GM13977 (cell line): ENCODE results near the gene RICTOR.

Source experiments
- DNase-seq: peaks from one replicate; pipeline ENCODE4 v3.0.0; 2012; ENCODE audit warnings: low spot score
- in situ Hi-C: fragments of 300-500 bp; cut with MboI; formaldehyde crosslinking; loops from one replicate; pipeline ENCODE4 v1.12.0; 2022; ENCODE audit warnings: low sequenced_read_pairs, low pct_unique_long_range_greater_than_20kb, mixed read lengths, inconsistent platforms; ENCODE audit not compliant: unreplicated experiment
- TF ChIP-seq, protein P1 (sequence below): IDR thresholded peaks from 2 replicates; pipeline ENCODE4 v1.5.1; 2012; ENCODE audit warnings: mild to moderate bottlenecking, control low read depth; ENCODE audit not compliant: insufficient read depth; ENCODE audit errors: extremely low read depth, missing control alignments

Gene RICTOR

DNA sequence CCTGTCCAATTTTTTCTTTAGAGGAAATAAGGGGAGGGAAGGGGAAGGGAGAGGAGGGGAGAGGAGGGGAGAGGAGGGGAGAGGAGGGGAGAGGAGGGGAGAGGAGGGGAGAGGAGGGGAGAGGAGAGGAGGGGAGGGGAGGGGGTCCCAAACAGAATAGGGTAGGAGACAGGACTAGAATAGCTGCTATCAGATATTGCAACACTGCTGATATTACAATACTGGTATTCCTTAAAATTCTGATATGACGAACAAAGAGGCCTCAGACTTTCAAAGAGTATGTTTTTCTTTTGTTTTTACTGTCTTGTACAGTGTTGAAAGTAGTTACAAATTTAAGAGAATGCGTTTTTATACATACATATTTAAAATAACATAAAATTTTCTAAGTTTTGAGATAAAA, 67.5 kb downstream of the RICTOR start:
- in situ Hi-C loops = no loop called here
- TF ChIP-seq, protein P1, sequence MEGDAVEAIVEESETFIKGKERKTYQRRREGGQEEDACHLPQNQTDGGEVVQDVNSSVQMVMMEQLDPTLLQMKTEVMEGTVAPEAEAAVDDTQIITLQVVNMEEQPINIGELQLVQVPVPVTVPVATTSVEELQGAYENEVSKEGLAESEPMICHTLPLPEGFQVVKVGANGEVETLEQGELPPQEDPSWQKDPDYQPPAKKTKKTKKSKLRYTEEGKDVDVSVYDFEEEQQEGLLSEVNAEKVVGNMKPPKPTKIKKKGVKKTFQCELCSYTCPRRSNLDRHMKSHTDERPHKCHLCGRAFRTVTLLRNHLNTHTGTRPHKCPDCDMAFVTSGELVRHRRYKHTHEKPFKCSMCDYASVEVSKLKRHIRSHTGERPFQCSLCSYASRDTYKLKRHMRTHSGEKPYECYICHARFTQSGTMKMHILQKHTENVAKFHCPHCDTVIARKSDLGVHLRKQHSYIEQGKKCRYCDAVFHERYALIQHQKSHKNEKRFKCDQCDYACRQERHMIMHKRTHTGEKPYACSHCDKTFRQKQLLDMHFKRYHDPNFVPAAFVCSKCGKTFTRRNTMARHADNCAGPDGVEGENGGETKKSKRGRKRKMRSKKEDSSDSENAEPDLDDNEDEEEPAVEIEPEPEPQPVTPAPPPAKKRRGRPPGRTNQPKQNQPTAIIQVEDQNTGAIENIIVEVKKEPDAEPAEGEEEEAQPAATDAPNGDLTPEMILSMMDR = no peak
- no peak for DNase-seq

DNA sequence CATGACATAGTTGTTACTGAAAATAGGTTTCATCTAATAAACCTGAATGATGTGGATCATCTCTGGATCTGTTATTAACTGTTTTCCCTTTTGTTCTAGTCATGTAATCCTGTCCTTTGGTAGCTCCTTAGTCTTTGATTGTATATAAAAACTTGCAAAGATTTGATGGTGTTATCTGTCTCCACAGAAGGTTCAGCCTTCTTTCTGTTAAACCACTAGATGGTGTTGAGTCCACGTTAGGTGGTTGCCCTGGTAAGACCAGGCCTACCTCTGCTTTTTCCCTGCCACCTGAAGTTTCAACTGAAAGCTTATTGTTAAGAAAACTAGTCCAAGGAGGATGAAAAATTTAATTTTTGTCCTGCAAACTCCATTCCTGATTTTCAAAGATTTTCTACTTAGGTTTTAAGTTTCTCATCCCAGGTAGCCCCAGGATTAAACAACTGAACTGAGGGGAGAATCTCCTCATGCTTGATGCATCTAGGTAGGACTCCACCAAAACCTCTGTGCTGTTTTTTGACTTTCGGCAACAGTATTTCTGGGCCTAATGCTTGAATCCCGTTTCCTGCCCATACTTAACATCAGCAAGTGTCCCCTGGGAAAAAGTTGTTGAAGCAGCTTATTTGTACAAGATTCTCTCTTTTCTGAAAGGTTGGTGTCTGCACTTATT, 68.5 kb downstream of the RICTOR start:
- no peak for DNase-seq
- in situ Hi-C loops = no loop called here
- TF ChIP-seq, protein P1 = no peak

DNA sequence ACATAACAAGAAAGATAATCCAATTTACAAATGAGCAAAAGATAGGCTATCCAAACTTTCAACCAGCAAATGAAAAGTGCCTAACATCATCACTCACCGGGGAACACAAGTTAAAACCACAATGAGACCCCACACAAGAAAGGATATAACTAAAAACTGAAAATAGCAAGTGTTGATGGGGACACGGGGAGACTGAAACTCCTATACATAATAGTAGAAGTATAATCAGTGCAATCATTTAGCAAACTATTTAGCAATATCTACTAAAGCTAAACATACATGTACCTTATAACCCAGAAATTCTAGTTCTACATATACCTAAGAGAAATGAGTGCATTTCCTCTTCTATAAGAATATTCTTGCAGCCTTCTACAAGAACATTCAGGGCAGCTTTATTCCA, 72.5 kb downstream of the RICTOR start:
- in situ Hi-C loops = no loop called here
- no peak for DNase-seq
- TF ChIP-seq, protein P1 = no peak

DNA sequence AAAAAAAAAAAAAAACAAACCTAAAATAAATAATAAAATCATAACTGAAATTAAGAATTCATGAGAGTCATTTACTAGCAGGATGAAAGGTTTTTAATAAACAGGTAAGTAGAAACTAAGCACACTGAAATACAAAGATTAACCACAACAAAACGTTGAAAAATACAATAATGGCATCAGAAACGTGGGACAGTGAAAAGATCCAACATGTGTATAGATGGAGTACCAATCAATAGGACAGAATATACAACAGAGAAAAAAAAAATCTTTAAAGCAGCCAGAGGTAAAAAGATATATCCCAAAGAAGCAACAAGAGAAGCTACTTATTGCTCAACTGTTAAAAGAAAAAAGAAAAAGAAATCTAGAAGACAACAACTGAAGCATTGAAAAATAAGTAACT, 75.2 kb downstream of the RICTOR start:
- DNase-seq = no peak
- TF ChIP-seq, protein P1 = no peak
- in situ Hi-C loops = no loop called here

DNA sequence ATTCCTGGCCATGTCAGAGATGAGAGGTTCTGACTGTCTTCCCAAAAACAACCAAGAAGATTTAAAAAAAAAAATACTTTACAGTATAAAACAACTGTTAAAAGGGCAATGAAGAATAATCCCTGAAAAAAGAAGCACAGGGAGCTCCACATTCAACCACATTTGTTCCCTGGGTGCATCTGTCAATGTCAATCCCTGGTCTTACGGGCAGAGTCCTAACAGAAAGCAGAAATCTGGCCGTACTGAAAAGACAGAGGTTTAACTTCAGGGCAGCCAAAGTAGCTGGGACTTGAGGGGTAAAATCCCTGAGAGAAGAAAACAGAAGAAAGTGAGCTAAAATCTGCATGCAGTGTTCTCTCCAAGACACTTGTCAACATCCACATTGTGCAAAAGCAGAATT, 76.6 kb downstream of the RICTOR start:
- TF ChIP-seq, protein P1 = no peak
- in situ Hi-C loops = no loop called here
- no peak for DNase-seq

DNA sequence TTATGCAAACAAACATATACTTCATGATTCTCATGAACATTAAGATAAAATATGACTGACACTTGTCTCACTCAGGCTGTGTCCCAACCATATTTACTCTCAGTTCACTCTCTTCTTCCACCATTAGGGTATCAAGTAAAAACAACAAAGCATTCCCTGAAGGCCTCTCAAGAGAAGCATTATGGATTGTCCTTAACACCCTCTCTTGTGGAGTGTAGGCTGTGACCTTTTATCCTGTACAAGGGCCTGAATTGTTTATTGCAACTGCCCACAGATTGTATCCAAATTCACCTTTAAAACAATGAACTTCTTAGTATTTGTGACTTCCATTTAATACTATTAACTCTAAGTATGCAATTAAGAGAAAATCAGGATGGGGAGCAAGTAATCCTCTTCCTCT, 78.1 kb downstream of the RICTOR start:
- in situ Hi-C loops = no loop called here
- TF ChIP-seq, protein P1 = no peak
- no peak for DNase-seq
